Astrocyte (in vitro differentiated cells and primary cell): ENCODE results near the gene ZNF19. TPM values are rescaled to one million over a fixed set of nuclear protein-coding genes. Genes with fewer than 3 reads are reported as not detected.

Experiments used
- DNase-seq: peaks from one replicate; pipeline ENCODE4 v3.0.0-alpha.2; 2010; ENCODE audit warnings: low read depth
- FAIRE-seq: peaks from 2 replicates; lab custom pipeline; 2011; peaks lifted over from hg19 to GRCh38; lab: Jason Lieb, UNC
- H2AFZ ChIP-seq: 2 replicates; pipeline ENCODE4 v1.6.0; 2012; ENCODE audit warnings: low read depth, low read length, inconsistent platforms
- H3K27ac ChIP-seq: 2 replicates; pipeline ENCODE4 v1.5.1; 2011; ENCODE audit warnings: low read depth, low read length, inconsistent platforms
- H3K27me3 ChIP-seq: 2 replicates; pipeline ENCODE4 v1.6.0; 2011; ENCODE audit warnings: low read length, inconsistent platforms; ENCODE audit not compliant: insufficient read depth
- H3K36me3 ChIP-seq: 2 replicates; pipeline ENCODE4 v1.5.1; 2011; ENCODE audit warnings: low read length, inconsistent platforms; ENCODE audit not compliant: insufficient read depth
- H3K4me1 ChIP-seq: 2 replicates; pipeline ENCODE4 v1.5.1; 2011; ENCODE audit warnings: low read length, inconsistent platforms; ENCODE audit not compliant: insufficient read depth
- H3K4me2 ChIP-seq: 2 replicates; pipeline ENCODE4 v1.6.0; 2012; ENCODE audit warnings: low read length, inconsistent platforms
- H3K4me3 ChIP-seq: 2 replicates; pipeline ENCODE4 v1.5.1; 2011; ENCODE audit warnings: low read depth, mild to moderate bottlenecking, low read length, inconsistent platforms; ENCODE audit not compliant: insufficient read depth
- H3K79me2 ChIP-seq: 2 replicates; pipeline ENCODE4 v1.6.0; 2012; ENCODE audit warnings: mild to moderate bottlenecking, low read length, inconsistent platforms; ENCODE audit not compliant: insufficient read depth
- H3K9ac ChIP-seq: 2 replicates; pipeline ENCODE4 v1.6.0; 2012; ENCODE audit warnings: mild to moderate bottlenecking, low read length, inconsistent platforms
- H3K9me3 ChIP-seq: 2 replicates; pipeline ENCODE4 v1.5.1; 2012; ENCODE audit warnings: low read depth, mild to moderate bottlenecking, low read length, inconsistent platforms; ENCODE audit not compliant: insufficient read depth
- H4K20me1 ChIP-seq: 2 replicates; pipeline ENCODE4 v1.6.0; 2012; ENCODE audit warnings: low read length, inconsistent platforms; ENCODE audit not compliant: insufficient read depth
- H3K27ac Mint-ChIP-seq: one replicate; pipeline ENCODE4 v1.8.0; 2021; ENCODE audit warnings: mild to moderate bottlenecking, mixed read lengths; ENCODE audit not compliant: unreplicated experiment
- H3K27me3 Mint-ChIP-seq: one replicate; pipeline ENCODE4 v1.8.0; 2021; ENCODE audit warnings: low read depth, mixed read lengths; ENCODE audit not compliant: unreplicated experiment
- H3K36me3 Mint-ChIP-seq: one replicate; pipeline ENCODE4 v1.8.0; 2021; ENCODE audit warnings: low read depth, mixed read lengths; ENCODE audit not compliant: unreplicated experiment
- H3K4me1 Mint-ChIP-seq: one replicate; pipeline ENCODE4 v1.8.0; 2021; ENCODE audit warnings: low read depth, mixed read lengths; ENCODE audit not compliant: unreplicated experiment
- H3K4me3 Mint-ChIP-seq: one replicate; pipeline ENCODE4 v1.8.0; 2021; ENCODE audit warnings: mild to moderate bottlenecking, moderate library complexity, mixed read lengths; ENCODE audit not compliant: unreplicated experiment
- H3K9me3 Mint-ChIP-seq: one replicate; pipeline ENCODE4 v1.8.0; 2021; ENCODE audit warnings: mild to moderate bottlenecking, mixed read lengths; ENCODE audit not compliant: unreplicated experiment
- CTCF ChIP-seq: IDR thresholded peaks from 2 replicates; pipeline ENCODE4 v1.5.1; 2011; ENCODE audit warnings: low read depth, mild to moderate bottlenecking, inconsistent platforms, low read length, moderate library complexity; ENCODE audit not compliant: insufficient read depth
- EZH2 ChIP-seq: IDR thresholded peaks from 2 replicates; pipeline ENCODE4 v1.6.1; 2012; ENCODE audit warnings: mild to moderate bottlenecking, low read length, inconsistent platforms; ENCODE audit not compliant: insufficient read depth
- total RNA-seq: library from RNA; stranded (reverse); gene quantifications from 2 replicates; pipeline ENCODE4 v1.2.1, GENCODE V29; 2021

Gene ZNF19
- total RNA-seq, 1 donor from 2014 or later: 2.9 TPM

GRCh38 chr16:71439523-71439922, 49.6 kb downstream of the ZNF19 start:
- DNase-seq (peak; percentile 20), FAIRE-seq (no peak)
- Histone ChIP-seq H3K4me2 (no peak overlapping the region), H2AFZ (no peak overlapping the region), H3K27me3 (no peaks in the 10 kb centered on the region), H3K36me3 (no peaks in the 10 kb centered on the region), H3K9ac (no peak overlapping the region), H3K79me2 (no peaks in the 10 kb centered on the region), H3K9me3 (peaks cover 12% of the 10 kb centered on the region), H3K4me3 (no peak overlapping the region), H4K20me1 (no peaks in the 10 kb centered on the region), H3K27ac (no peak overlapping the region), H3K4me1 (no peaks in the 10 kb centered on the region)
- no peak overlapping the region for H3K27ac Mint-ChIP-seq
- TF ChIP-seq CTCF (no peak), EZH2 (no peak)
- no peak overlapping the region for H3K4me3 Mint-ChIP-seq
- H3K4me1 Mint-ChIP-seq: peaks cover 3% of the 10 kb centered on the region
- peaks cover 25% of the 10 kb centered on the region for H3K27me3 Mint-ChIP-seq
- peaks cover 5% of the 10 kb centered on the region for H3K36me3 Mint-ChIP-seq
- peaks cover 16% of the 10 kb centered on the region for H3K9me3 Mint-ChIP-seq

DNA sequence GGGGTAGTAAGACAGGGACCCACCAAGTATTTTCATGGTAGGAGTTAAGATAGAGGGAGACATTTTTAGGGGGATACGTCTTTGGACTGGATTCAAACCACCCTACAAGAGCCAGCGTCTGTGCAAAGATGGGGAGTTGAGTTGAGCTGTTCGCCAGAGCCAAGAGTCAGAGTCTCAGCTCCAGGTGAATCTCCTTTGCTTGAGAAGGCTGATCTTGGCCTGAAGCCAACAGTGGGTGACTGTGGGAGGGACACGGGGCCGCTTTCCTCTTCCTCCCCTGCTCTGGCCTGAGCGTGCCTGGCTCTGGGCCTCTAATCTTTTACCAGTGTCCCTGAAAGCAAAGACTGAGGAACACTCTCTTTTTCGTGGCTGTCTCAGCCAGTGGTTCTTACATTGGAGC, 52.7 kb downstream of the ZNF19 start:
- TF ChIP-seq CTCF: no peak
- no peak for TF ChIP-seq EZH2
- H2AFZ ChIP-seq: no peak overlapping the region
- no peaks in the 10 kb centered on the region for H3K36me3 Mint-ChIP-seq
- H3K4me1 Mint-ChIP-seq: peaks cover 3% of the 10 kb centered on the region
- H3K4me1 ChIP-seq: no peaks in the 10 kb centered on the region
- no peaks in the 10 kb centered on the region for H4K20me1 ChIP-seq
- no peaks in the 10 kb centered on the region for H3K36me3 ChIP-seq
- H3K4me3 Mint-ChIP-seq: no peak overlapping the region
- no peak overlapping the region for H3K4me2 ChIP-seq
- DNase-seq (no peak), FAIRE-seq (no peak)
- no peak overlapping the region for H3K4me3 ChIP-seq
- H3K9me3 ChIP-seq: peaks cover 3% of the 10 kb centered on the region
- peaks cover 45% of the 10 kb centered on the region for H3K27me3 Mint-ChIP-seq
- no peaks in the 10 kb centered on the region for H3K79me2 ChIP-seq
- no peak overlapping the region for H3K27ac ChIP-seq
- H3K9me3 Mint-ChIP-seq: peaks cover 8% of the 10 kb centered on the region
- H3K27ac Mint-ChIP-seq: no peak overlapping the region
- no peak overlapping the region for H3K9ac ChIP-seq
- no peaks in the 10 kb centered on the region for H3K27me3 ChIP-seq

- Histone ChIP-seq H3K79me2 (no peaks in the 10 kb centered on the region), H2AFZ (no peak overlapping the region), H3K27ac (no peak overlapping the region), H3K4me3 (no peak overlapping the region), H4K20me1 (no peaks in the 10 kb centered on the region), H3K9ac (no peak overlapping the region), H3K4me2 (no peak overlapping the region), H3K36me3 (no peaks in the 10 kb centered on the region), H3K4me1 (no peaks in the 10 kb centered on the region), H3K27me3 (no peaks in the 10 kb centered on the region), H3K9me3 (no peaks in the 10 kb centered on the region)
- no peaks in the 10 kb centered on the region for H3K36me3 Mint-ChIP-seq
- no peak overlapping the region for H3K27ac Mint-ChIP-seq
- peaks cover 5% of the 10 kb centered on the region for H3K9me3 Mint-ChIP-seq
- H3K4me1 Mint-ChIP-seq: no peaks in the 10 kb centered on the region
- H3K4me3 Mint-ChIP-seq: no peak overlapping the region
- TF ChIP-seq EZH2 (no peak), CTCF (no peak)
- peaks cover 49% of the 10 kb centered on the region for H3K27me3 Mint-ChIP-seq
- DNase-seq (no peak), FAIRE-seq (no peak)
These were observed 56.2 kb downstream of the ZNF19 start for GRCh38 chr16:71432906-71433305.
